RKO (cell line): ENCODE measurements around the gene OR11A1.
"Not testable (repeated sequence)": the region's sequence is repeated elsewhere in the genome, so short reads cannot be mapped to it uniquely, and the experiment has no call there.

Experiments used
- DNase-seq: peaks from one replicate; pipeline ENCODE4 v3.0.0-alpha.2; 2016; ENCODE audit warnings: low spot score

OR11A1 gene

DNA sequence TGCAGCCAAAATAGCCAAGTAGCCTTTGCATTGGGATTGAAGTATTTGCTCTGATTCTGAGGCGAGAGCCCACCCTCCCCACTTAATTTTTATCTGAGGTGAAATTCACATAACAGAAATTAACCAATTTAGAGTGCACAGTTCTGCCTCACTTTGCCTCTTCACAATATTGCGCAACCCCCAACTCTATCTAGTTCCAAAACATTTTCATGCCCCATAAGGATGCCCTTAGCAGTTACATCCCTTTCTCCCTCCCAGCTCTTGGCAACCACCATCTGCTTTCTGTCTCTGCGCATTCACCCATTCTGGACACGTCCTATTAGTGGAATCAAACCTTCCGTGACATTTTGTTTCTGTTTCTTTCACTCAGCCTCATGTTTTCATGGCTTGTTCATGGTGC, 21.9 kb upstream of the OR11A1 start:
- no peak for DNase-seq

DNA sequence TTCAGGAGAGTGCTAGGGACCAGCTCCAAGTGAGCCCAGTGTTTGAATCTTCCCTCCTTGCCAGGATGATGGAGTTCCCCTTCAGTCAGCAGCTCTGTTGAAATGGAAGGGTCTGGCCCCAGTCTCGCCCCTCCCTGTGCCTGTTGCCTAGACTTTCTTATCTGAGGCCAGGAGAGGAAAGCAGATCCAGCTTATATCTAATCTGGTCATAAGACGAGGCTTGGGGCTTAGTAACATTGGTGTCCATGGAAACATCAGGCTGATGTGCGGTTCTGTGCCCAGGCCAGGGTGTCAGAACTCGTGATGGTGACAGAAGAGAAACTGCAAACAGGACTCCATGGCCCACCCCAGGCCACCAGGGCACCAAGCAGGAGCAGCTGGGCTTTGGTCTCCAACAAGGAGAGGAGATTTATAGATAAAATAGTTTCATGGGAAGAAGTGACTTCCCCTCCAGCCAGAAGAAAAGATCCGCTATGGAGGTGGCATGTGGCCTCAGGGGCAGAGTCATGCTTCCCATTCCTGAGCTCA, 21.1 kb upstream of the OR11A1 start:
- no peak for DNase-seq

DNA sequence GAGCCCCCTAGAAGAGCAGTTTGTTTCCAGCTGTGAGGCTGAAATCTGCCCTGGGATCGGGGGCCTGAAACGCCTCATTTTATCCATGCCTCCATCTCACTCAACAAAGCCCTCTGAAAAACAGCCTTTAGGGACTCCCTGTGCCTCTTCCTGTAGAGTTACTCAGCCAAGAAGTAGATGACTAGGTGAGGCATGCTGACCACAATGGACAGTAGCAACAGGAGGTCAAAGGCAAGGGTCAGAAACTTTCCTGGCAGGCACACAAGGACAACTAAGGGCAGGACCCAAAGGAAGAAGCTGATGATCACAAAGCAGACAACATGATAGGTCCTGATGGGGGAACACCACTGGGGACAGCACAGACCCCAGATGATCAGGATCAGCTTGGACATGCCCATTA, 18.1 kb upstream of the OR11A1 start:
- DNase-seq = no peak

DNA sequence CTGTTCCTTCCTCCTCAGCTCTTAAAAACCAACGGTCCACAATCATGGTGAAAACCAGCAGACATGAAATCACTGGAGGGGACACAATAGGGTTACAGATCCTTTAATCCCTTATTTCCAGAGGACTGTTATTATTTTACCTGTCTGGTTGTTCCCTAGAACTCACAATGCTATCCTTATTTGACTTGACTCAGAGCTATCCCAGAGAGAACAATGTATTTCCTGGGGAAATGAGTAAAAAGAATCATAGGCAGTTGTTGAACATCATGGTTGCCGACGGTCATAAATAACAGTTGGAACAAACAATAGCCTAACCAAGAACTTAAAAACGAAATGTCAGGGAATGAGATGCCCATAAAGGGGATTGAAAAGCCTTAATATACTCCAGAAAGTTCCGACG, 9.4 kb upstream of the OR11A1 start:
- DNase-seq = no peak

DNA sequence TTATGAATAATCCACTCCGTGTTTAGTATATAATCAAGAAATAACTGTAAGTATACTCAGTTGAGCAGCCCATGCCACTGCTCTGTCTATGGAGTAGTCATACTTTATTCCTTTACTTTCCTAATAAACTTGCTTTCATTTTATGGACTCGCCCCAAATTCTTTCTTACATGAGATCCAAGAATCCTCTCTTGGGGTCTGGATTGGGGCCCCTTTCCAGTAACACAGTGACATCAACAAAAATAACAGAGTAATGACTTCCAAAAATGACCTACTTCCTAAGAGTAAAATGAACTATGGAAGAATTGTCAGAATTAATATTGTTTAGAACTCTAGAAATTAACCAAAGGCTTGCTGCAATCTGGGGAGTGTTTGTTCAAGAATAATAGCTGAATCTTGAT, 8.9 kb upstream of the OR11A1 start:
- no peak for DNase-seq

DNA sequence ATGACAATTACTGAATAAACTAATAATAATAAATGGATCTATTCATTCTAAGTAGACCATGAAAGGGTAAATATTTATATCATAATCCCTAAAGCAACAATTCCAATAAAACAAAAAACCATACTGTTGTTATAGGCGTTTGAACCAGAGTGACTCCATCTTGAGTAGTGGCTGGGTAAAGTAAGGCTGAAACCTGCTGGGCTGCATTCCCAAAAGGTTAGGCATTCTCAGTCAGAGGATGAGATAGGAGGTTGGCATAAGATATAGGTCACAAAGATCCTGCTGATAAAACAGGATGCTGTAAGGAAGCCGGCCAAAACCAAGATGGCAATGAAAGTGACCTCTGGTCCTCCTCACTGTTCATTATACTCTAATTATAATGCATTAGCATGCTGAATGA, 8.4 kb upstream of the OR11A1 start:
- no peak for DNase-seq

DNA sequence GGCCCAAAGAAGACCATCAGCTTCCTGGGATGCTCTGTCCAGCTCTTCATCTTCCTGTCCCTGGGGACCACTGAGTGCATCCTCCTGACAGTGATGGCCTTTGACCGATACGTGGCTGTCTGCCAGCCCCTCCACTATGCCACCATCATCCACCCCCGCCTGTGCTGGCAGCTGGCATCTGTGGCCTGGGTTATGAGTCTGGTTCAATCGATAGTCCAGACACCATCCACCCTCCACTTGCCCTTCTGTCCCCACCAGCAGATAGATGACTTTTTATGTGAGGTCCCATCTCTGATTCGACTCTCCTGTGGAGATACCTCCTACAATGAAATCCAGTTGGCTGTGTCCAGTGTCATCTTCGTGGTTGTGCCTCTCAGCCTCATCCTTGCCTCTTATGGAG, 5.2 kb upstream of the OR11A1 start:
- no peak for DNase-seq

DNA sequence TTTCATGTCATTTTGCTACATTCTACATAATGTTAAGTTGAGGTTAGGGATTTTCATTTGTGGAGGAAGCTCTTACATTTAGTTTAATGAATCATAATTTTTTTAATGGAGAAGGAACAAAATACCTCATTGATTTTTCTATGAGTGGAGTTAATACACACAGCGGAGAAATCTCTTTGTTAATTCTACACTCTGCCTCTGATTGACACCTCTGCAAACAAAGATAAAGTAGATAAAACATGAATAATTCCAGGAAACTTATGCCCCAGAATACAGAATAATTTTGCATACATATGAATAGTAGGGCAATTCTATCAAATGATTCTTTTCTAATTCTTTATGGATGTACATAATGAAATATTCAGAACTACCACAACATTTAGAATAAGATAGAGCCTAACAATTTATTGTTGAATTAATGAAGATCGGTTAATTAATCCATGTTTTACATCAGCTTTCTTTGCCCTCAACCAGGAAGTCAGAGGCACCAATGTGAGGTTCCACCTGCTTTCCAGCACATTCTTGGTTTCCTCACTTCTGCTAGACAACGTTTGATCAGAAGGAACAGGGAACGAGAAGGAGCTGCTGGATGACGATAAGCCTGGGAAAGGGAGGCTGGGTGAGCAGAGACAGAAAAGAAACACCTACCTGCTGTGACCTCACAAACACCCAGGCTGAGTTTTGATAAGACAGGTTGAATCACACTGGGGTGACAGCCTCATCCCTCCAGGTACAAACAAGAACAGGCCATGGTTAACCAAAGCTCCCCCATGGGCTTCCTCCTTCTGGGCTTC, 4.3 kb upstream of the OR11A1 start:
- no peak for DNase-seq

DNA sequence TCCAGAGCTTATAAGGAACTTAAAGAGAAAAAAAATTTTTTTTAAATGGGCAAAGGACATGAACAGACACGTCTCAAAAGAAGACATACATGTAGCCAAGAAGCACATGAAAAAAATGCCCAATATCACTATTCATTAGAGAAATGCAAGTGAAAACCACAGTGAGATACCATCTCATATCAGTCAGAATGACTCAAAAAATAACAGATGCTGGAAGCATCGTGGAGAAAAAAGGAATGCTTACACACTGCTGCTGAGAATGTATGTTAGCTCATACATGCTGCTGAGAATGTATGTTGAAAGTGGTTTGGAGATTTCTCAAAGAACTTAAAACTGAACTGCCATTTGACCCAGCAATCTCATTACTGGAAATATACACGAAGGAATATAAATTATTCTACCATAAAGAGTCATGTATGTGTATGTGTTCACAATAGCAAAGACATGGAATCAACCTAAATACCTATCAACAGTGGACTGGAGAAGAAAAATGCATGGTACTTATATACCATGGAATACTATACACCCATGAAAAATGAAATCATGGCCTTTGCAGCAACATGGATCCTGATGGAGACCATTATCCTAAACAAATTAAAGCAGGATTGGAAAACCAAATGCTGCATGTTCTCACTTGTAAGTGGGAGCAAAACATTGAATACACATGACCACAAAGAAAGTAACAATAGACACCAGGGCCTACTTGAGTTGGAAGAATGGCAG, 5.2 kb downstream of the OR11A1 start:
- no peak for DNase-seq

DNA sequence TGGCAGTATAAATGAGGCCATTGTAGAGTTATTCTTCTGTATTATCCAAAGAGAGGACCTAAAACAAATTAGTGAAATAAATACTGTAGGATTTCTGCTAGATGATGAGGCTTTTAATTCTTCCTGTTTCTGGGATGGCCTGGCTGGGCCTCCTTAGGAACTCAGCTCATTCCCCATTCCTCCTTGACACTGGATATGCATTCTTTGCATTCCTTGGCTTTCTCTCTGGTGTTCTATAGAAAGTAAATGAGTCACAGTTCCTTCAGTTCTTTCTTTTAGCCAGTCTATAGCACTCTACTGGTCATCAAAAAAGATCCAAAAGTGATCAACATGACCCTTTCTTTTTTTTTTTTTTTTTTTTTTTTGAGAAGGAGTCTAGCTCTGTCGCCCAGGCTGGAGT, 9.2 kb downstream of the OR11A1 start:
- DNase-seq = no peak

DNA sequence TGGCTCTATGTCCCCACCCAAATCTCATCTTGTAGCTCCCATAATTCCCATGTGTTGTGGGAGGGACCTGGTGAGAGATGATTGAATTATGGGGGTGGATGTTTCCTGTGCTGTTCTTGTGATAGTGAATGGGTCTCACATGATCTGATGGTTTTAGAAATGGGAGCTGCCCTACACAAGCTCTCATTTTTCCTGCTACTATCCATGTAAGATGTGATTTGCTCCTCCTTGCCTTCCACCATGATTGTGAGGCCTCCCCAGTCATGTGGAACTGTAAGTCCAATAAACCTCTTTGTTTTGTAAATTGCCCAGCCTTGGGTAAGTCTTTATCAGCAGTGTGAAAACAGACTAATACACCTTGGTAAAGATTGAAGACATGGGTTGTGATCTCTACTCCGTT, 12.8 kb downstream of the OR11A1 start:
- DNase-seq = not testable (repeated sequence)

DNA sequence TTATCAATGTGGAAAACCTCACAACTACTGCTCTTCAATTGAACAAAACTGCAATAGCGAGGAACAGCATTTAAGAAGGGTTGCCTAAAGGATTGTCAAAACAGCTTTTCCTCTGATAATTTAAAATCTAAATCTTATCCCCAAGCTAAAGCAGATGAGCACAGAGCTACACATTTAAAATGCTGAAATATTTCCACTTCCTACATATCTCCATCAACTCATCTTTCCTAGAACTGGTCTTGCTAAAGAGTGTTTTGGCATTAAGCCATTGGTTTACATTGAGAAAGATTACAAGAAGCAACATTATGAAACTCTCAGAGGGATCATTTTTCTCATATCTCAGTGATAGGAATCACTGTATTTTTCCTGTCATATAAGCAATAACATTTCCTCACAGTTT, 14.2 kb downstream of the OR11A1 start:
- DNase-seq = no peak

DNA sequence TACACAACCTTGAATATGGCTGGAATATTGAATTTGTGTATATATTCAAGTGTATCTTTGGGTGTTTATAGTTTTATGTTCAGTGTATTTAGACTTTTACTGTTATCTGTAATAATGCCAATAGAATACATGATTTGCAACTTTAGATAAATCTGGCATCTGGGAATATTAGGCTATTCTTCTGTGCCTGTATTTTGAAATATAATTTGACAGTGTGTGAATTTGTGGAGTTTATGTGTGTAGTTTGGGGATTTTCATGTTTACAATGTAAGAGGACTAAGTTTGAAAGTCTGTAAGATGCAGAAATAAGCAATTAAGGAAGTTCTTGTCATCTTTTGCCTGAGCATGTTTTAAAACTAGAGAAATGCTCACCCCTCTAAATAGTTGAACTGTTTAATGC, 17.9 kb downstream of the OR11A1 start, which contains the start of gene OR10C1:
Gene OR10C1, plus strand, starts transcription at position 301 of the 400 bp plus-strand sequence. CDS start 710 bp downstream, outside the sequence.
- no peak for DNase-seq

DNA sequence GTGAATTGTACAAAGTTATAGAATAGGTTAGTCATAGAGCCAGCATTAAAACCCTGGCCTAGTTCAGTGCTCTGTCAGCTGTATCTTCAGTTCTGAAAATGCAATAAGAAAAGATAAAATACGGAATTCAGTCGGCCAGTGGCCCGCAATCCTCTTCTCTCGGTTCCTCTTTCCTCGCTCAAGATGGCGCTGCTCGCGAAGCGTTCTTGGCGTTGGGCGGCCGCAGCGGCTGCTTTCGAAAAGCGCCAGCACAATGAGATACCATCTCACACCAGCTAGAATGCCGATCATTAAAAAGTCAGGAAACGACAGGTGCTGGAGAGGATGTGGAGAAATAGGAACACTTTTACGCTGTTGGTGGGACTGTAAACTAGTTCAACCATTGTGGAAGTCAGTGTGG, 20.1 kb downstream of the OR11A1 start:
- not testable (repeated sequence) for DNase-seq

DNA sequence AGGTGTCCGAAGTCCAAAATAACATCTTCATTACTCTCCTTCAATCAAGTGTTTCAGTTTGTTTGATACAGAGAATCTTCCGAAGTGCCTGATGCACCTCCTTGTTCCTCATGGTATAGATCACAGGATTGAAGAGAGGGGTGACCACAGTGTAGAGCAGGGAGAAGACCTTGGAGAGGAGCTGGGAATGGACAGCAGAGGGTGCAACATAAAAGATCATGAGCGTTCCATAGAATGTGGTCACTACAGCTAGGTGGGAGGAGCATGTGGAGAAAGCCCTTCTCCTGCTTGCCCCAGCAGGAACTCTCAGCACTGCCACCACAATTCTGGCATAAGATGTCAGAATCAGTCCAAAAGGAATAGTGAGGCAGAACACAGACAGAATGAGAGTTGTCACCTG, 30.2 kb downstream of the OR11A1 start:
- DNase-seq = no peak

DNA sequence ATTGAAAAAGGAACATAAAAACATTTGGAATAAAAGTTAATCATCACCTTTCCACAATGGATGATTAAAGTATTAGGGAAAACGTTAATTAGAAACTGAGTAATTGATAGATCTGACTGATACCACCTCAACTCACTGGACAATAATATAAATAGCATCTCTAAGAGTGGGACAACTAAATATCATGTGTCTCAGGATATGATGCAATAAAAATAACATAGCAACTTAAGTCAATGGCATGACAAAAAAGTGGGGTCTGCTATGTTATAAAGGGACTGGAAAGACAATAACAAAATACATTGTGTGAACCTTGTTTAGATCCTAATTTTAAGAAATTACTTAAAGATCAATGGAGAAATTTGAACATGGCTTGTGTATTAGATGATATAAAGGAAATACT, 31.8 kb downstream of the OR11A1 start:
- DNase-seq = no peak

DNA sequence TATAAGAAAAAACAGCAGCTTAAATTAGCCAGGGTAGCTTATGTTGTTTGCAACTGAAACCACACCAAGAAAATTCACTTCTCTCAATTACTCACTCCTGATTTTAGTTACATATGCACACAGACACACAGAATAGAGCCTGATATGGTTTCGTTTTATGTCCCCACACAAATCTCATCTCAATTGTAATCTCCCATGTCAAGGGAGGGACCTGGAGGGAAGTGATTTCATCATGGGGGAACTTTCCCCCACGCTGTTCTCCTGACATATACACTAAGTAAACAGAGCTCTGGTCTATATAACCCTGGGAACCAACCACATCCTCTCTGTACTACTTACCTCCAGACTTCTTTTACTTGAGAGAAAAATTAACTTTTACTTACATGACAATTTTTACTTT, 32.3 kb downstream of the OR11A1 start:
- no peak for DNase-seq

DNA sequence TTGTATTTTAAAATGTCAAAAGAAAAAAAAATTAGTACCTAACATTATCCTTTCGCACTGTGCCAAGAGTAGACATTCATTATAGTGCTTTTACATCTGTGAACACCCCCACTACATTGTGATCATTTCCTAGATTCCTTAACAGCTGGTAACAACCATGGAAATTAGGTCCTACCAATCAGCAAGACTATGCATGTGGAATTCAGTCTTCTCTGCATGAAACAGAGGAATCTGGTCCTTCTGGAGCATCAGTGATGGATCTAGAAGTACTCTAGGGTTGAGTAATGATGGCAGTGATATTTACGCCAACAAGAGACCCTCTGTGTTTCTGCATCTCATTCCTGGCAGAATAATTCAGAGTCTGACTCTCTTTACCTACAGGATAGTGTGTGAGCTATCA, 32.7 kb downstream of the OR11A1 start:
- no peak for DNase-seq

DNA sequence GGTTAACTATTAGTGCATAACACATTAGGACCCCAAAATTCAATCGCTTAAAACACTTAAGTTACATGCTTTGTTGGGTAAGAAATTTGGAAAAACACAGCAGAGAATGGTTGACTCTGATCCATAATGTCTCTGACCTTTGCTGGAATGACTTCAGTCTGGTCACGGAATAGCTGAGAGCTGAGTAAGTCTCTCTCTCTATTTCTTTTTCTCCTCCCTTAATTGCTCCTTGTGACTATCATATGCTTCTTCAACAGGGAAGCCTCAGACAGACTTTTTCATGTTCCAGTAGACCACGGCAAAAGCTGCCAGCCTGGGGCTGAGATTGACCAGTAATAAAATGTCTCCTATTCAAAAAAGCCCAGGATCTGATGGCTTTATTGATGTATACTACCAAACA, 37.4 kb downstream of the OR11A1 start:
- DNase-seq = no peak

DNA sequence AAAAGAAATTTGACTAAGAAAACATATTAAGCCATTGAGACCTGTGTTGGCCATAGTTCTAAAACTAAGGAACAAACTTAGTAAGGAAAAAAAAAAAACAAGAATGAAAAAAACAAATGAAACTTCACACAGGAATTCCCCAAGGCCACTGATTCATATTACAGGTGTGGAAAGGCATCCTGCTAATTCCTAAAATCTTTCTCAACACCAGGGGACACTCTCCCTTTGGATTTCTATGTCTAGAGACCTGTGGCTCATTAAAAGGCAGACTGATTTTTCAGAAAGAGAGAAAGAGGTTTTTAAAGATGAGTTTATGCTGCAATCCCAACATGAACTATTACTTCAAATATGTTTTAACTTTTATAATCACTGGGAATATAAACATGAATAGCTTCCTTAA, 42.3 kb downstream of the OR11A1 start, which contains the start of gene OR12D1:
Gene OR12D1, plus strand, starts transcription at position 341 of the 400 bp plus-strand sequence.
- no peak for DNase-seq

DNA sequence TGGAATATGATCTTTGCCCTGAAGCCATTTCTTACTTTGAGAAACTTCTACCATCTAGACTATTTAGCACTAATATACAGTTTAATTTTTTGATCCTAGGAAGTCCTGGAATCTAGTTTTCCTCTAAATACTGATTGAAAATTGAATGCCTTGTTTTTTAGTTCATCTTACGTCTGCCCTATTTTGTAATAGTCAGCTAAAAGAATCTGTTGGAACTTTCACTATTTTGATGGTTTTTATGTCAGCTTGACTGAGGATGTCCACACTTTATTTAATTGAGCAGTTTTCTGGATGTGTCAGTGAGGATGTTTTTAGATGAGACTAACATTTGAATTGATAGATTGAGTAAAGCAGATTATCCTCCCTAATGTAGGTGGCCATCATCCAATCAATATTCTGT, 53.1 kb downstream of the OR11A1 start:
- no peak for DNase-seq

DNA sequence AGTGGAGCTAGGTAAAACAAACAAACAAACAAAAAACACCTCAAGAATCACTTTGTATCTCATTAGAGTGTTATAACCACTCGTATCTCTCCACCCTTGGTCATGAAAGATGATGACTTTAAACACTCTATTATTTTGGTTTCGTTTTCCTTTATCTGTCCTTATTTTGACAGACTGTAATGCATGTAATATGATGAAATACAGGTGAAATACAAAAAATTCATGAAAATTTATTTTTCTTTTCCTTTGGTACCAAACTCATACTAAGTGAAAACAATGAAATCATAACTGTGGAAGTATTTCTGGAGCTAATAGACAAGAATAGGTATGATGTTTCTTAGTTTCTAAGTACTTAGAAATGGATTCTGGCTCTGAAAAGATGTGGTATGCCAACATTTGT, 57.3 kb downstream of the OR11A1 start:
- DNase-seq = no peak

DNA sequence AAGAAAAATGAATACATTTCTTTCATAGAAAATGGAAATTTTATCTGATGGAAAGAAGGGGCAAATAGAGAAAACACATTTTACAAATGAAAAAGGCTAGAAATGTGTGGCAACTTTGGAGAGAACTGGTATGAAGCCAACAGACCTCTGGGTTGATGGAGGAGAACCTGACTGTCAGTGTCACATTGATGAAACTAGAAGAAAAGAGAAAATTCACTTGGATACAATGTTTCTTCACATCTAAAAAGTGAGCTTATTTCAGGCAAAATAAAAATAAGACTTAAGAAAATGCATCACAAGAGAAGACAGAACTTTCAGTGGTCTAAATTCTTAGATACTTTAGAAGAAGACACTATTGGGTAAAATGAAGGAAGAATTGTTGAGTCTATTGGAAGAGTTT, 61.5 kb downstream of the OR11A1 start, which contains the start of gene OR12D2:
Gene OR12D2, plus strand, starts transcription at position 301 of the 400 bp plus-strand sequence. CDS start 1,069 bp downstream, outside the sequence.
- DNase-seq = no peak
